SKM-1 treated with dmso at 0.1 percent for 144 hours (cell line): ENCODE measurements around the gene THSD7B.

Experiments used
- DNase-seq: peaks from one replicate; lab custom pipeline; 2025; ENCODE audit not compliant: unreplicated experiment; lab: John Stamatoyannopoulos, UW

Gene THSD7B

DNA sequence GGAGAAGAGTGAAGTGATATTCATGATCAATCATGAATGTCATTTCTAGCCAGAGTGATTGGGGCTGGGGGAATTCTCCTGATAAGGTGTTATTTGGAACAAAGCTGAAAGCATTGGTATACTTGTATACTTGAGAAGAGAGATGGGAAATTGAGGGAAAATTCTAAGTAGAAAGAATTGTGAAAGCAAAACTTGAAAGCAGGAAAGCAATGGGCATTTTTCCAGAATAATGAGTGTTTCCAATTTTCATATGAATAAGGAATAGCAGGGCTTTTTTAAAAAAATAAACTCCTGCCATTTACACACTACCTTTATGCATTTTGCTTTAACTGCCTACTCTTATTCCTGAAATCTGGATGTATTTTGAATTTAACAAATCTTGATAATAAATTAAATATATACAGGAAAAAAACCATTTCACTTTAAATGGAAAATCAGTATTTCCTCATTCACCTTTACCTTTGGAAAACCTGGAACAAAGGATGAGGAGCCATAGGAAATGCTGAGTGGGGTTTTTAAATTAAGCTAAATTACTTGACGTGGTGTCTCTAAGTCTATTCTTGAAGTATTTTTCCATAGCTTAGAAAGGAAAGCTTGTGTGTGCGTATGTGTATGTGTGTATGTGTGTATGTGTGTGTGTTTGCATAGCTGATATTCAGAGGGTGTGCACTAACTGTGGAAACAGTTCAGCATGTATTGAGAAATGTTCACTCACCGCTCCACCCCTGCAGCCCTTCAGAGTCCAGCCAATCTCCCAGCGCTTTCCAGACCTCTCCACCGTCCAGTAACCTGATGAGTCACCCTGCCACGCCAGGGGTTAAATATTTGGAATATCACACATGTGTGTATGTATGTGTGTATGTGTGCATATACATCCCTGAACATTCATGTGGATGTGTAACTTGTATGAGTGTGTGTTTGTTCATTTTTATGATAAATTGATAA lies 427.3 kb downstream of the THSD7B start:
- DNase-seq = no peak

DNA sequence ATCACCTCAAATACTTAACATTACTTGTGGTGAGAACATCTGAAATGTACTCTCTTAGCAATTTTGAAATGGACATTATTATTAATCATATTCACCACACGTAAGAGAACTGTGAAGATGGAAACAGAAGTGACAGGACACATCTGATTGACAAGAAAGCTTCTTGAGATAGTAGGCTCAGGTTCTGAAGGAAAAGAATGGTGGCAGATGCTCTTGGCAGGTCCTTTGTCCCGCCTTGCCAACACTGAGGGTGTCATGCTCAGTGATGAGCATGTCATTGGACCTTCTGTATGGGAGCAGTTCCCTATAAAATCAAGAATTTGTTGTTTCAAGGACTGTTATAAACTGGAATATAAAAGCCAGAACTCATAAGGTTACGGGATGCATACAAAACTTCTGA lies 428.1 kb downstream of the THSD7B start:
- DNase-seq = no peak

- DNase-seq = no peak
Measured at GRCh38 chr2:137194111-137194510, 428.8 kb downstream of the THSD7B start.

GRCh38 chr2:137199751-137200150 lies 434.4 kb downstream of the THSD7B start:
- DNase-seq = no peak

GRCh38 chr2:137202318-137202717 lies 437.0 kb downstream of the THSD7B start:
- DNase-seq = no peak

- no peak for DNase-seq
Measured at GRCh38 chr2:137205324-137205723, 440.0 kb downstream of the THSD7B start.

DNA sequence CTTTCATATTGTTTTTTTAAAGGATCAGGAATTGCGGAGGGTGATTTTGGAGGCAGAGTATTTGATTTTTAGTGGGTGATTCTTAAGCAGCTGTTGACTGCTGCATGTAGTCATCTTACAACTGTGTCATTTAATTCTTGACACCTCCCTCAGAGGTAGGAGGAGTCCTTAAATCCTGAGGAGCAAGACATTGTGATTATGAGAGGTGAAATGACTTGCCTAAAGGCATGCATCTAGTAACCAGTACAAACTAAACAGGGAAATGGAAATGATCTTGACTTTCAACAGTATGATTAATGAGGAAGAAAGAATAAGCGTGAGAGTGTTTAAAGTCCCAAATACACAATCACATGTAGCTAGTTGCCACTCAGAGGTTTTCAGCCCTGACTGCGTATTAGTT lies 440.7 kb downstream of the THSD7B start:
- no peak for DNase-seq

DNA sequence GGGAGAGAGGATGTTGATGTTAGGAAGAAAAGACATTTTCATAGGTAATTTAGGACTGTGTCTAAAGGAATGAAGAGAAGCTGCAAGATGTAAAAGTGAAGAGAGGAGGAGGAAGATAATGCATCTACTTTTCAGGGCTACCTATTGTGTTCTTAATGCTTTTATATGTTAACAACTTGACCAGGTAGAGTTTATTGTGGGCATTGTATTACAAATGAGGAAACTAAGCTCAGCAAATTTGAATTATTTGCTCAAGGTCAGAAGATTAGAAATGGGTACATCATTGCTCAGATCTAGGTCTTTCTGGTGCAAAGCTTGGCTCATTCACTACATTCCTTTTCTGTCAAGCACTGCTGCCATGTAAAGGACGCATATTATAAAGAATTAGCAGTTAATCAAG lies 441.7 kb downstream of the THSD7B start:
- DNase-seq = no peak

DNA sequence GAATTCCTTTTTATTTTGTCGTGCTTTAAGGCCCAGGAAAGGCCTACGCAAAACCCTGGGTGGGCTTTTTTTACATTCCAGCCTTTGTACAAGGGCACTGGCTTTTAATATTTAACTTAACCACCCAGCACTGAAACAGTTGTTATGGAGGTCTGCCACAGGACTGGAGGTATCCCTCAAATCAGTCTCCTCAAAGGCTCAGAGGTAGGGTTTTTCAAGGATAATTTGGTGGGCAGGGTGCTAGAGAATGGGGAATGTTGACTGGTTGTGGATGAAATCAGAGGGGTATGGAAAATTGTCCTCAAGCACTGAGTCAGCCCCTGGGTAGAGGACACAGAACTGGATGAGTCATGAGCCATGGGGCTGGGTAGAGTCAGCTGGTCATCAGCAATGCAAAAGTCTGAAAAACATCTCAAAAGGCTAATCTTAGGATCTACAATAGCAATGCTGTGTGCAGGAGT lies 443.1 kb downstream of the THSD7B start:
- no peak for DNase-seq

DNA sequence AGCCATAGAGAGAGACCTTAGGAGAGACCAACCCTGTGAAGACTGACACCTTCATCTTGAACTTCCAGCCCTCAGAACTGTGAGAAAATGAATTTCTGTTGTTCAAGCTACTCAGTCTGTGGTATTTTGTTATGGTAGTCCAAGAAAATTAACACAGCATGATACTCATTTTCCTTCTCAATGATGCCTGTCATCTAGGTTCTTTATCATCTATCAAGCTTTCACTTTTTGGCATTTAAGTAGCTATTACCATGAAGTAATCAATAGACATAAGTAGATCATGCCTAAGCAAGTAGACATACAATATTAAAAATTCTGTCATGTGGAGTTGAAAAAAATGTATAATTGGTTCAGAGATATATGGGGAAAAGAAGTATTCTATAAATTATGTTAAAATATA lies 444.7 kb downstream of the THSD7B start:
- DNase-seq = no peak

GRCh38 chr2:137211761-137212160 lies 446.4 kb downstream of the THSD7B start:
- no peak for DNase-seq

GRCh38 chr2:137220438-137220993 lies 455.2 kb downstream of the THSD7B start:
- no peak for DNase-seq

DNA sequence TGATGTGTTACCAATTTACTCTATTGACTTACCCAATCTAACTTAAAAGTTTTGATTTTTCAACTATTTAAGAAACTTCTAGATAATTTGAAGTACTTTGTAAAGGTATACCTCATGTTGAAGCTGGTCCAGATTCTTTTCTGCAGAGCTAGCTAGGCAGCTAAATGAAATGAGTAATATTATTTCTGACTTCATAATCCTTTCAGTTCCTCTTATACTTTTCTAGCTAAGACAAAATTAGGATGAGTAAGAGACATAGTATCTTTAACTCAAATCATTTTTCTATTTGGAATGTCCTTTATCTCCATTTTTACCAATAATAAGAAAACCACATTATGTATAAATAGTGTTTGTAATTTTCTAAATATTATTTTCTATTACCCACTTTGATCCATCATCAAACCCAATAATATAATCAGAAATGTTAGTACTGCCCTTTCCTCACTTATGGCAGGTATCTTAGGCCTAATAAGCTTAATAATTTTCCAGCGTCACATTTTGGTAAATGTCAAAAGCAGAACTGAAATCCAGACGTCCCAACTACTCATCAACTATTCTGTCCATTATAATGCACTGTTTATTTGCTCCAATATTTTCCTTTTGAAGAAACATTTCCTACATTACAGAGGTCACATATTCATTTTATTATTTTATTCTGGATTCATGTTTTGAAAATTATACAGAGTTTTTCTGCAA lies 456.6 kb downstream of the THSD7B start:
- no peak for DNase-seq

DNA sequence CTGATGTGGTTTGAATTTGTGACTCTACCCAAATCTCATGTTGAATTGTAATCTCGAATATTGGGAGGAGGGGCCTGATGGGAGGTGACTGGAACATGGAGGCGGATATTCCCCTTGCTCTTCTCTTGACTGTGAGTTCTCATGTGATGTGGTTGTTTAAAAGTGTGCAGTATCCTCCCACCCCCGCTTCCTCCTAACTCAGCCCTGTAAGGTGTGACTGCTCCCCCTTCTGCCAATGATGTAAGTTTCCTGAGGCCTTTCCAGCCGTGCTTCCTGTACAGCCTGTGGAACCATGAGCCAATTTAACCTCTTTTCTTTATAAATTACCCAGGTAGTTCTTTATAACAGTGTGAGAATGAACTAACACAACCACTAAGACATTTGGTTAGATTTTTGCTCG lies 458.4 kb downstream of the THSD7B start:
- DNase-seq = no peak

- DNase-seq = no peak
Measured at GRCh38 chr2:137228566-137228965, 463.2 kb downstream of the THSD7B start.

DNA sequence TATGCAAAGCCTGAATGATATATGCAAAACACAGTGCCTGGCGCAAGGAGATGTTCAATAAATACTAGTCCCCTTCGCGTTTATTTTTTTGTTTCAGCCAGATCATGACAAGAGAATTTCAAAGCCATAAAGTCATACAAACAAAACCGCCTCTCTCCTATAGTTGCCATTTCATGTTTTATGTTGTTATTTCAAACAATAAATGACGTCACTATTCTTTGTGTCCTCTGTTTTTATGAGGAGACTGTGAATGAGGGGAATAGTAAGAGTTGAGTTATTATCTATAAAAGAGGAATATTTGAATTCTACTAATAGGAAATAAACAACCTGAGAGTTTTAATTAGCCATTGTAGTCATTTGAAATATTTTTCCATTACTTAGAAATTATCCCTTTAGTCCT lies 464.5 kb downstream of the THSD7B start:
- no peak for DNase-seq

- DNase-seq = no peak
Measured at GRCh38 chr2:137231628-137232027, 466.3 kb downstream of the THSD7B start.

GRCh38 chr2:137232076-137232475 lies 466.7 kb downstream of the THSD7B start:
- no peak for DNase-seq

DNA sequence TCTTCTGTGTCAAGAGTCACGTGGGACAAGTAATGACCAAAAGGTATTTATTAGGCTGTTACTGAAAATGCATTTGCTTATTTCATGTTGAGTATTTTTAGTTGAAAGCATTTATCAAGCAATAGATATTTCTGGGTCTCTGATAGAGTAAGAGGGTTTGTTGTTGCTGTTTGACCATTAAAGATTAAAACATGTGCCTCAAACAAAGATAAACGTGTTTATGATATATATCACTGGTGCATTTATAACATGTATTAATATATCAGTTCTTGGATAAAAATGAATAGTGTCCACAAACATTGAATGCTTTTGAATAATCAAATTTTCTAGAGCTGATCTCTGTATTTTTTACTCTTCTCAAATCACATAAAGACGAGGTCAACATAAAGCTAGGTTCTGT lies 467.7 kb downstream of the THSD7B start:
- DNase-seq = no peak

- DNase-seq = no peak
Measured at GRCh38 chr2:137237055-137237454, 471.7 kb downstream of the THSD7B start.

GRCh38 chr2:137238065-137238464 lies 472.7 kb downstream of the THSD7B start:
- no peak for DNase-seq
